Mesenteric fat pad (tissue), 1 donor: ENCODE data around the gene CCL18. TPM values are rescaled to one million over a fixed set of nuclear protein-coding genes. Genes with fewer than 3 reads are reported as not detected.
"Not testable (repeated sequence)": the region's sequence is repeated elsewhere in the genome, so short reads cannot be mapped to it uniquely, and the experiment has no call there.

ENCODE experiments used
- DNase-seq: peaks from one replicate; pipeline ENCODE4 v3.0.0-alpha.2; 2020; ENCODE audit warnings: low spot score
- total RNA-seq: library from RNA; stranded (reverse); fragmentation: NEBNext Ultra II Directional; extraction: Animal tissue kit (Norgen Biotek cat#: 25700); gene quantifications from one replicate; pipeline ENCODE4 v1.2.1, GENCODE V29; 2021
- donor health status: DM: yes; HTN: yes; CAD: no.

Gene CCL18
- total RNA-seq, 1 donor from 2014 or later = 51.9 TPM

DNA sequence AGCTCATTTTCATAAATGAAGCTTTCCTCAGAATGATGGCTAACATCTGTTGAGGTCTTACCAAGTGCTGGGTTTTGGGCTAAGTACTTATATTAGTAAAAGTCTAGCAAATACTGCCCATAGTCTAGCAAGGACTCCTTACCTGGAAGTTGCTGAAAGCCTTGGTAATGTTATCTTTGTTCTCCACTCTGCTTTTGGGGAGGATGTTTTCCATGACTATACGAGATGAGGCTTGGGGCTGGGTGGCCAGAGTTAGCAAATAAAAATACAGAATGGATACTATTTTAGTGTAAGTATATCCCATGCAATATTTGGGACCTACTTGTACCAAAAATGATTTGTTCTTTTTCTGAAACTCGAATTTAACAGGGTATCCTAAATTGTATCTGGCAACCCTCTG is 7.7 kb downstream of the CCL18 start:
- DNase-seq = no peak

GRCh38 chr17:36072431-36073121 is 8.5 kb downstream of the CCL18 start:
- no peak for DNase-seq

DNA sequence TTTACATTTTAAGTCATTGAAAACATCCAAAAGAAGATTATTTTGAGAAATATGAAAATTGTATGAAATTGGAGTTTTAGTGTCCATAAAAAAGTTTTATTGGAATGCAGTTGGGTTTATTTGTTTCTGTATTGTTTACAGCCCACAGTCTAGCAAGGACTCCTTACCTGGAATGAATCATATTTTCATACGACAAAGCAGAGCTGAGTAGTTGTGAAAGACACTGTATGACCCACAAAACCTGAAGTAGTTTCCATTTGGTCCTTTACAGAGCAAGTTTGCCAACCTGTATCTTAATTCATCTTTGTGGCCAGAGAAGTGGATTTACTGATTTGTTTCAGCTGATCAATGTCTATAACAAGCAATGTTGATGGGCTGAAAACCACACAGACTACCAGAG is 10.3 kb downstream of the CCL18 start:
- no peak for DNase-seq

DNA sequence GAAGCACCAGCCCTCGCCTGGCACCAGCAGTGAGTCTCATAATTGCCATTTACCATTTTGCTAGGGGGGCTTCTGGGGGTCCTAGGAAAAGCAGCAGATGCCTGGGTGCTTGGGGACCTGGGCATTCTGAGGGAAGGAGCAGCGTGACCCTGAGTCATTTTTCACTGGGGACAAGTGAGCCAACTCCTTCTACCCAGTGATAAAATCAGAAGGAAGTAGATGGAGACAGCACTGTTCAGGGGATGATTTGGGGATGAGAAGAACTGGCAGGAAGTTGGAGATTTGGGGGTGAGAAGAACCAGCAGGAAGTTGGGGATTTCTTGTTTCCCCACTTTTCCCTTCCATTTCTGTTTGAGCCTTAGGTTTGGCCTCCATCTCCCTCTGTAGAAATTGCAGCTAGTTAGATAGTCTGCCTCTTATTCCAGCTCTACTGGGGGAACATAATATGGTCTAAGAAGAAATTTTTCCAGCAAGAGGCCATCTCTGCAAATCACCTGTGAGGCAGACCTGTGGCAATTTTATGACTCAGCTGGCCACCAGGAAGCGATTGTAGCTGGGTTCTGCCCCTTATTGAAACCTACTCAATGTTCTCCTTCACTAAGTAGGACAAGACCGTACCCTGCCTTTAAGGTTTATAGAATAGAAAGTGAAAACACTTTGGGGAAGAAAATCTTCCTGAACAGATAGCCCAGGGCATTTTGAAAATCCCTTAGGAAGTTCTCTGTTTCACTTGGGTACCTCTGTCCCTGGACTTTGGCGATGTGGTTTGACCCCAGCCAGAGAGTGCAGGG is 17.8 kb downstream of the CCL18 start:
- DNase-seq = not testable (repeated sequence)

- not testable (repeated sequence) for DNase-seq
Measured at GRCh38 chr17:36082482-36083120, 18.5 kb downstream of the CCL18 start.

DNA sequence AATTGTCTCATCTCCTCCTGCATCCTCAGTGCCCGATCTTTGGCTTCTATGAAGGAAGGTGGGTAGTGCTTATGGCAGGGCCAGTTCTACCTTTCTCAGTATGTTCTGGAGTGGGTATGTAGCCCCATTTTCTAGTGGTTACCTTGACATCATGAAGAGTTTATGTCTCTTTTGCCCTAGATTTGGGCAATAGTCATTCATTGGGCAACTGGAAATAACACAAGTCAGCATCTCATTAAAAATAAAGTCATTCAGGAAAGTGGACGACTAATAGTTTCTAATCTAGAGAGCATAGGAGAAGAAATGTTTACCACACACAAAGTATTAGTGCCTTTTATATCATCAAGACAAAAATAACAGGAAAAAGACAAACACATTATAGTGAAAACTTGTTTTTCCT is 19.6 kb downstream of the CCL18 start:
- DNase-seq = not testable (repeated sequence)

DNA sequence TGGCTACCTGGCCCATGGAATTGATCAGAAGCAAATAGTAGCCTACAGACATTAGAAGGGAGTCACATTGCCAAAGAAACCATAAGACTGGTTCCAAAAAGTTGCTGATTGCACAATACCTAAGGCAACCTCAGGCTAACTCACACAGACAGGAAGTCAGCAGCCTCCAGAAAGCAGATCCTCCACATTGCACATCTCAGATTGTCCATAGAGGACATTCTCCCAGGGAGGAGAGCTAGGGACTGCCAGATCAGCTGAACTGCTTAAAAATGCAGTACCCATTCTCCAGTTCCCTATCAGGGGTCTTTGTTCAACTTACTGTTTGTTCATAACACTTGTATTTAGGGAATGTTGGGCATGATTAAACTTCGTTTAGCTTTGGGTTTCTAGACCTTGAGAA is 21.7 kb downstream of the CCL18 start:
- no peak for DNase-seq

DNA sequence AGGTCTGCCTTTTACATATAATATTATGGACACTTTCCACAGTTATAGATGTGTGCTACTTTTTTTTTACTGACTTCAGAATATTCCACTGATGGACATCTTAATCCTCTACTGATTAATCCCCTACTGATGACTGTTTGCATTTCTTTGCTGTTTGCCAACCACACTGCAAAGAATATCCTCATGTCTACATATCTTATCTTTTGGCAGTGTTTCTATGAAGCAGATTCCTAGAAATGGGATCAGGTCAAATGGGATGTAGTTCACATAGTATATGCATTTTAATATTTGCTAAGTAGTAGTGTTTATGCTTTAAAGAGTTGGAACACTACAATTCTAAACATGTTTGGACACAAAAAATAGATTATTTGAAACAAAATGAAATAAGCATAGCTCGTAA is 22.7 kb downstream of the CCL18 start:
- no peak for DNase-seq

DNA sequence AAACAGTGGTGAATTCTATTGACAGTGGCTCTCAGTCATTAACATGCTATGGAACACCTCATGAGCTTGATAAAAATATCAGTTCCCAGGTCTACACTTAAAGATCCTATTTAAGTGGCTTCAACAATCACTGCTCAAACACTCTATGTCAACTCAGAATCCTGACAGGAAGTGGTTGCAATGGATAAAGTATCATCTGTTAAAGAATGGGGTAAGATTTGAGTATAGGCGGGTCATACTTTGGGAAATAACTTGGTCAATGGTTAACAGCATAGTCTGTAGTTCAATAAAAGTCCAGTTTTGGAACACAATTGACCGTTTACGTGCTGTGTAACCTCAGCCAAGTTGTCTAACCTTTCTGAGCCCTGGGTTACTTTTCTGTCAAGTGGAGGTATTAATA is 23.4 kb downstream of the CCL18 start:
- not testable (repeated sequence) for DNase-seq

DNA sequence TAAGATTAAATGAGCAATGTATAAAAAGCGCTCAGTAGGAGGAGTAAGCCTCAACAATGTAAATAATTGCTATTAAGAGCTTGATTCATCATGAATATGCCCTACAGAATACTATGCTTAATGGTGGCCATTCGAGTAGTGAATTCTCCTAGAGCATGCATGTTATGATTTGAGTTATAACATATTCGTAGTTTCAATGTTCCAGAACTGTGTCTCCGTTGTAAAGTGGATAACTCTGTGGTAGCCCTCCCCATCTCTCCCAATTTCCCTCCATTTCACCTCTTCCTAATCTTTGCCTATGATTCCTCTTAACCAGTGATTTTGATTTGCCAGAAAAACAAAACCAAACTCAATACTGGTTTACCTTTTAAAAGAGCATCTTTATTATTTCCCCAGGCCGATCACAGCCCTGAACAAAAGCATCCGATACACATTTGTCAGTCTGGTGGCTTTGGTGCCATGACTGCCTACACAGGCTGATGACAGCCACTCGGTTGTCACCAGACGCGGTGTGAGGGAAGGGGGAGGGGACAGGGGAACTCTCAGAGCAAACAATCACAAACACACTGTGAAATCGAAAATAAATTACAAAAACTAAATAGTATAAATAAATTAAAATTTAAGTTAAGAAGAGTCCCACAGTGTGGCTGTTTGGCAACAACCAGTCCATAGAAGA is 24.0 kb downstream of the CCL18 start:
- not testable (repeated sequence) for DNase-seq

DNA sequence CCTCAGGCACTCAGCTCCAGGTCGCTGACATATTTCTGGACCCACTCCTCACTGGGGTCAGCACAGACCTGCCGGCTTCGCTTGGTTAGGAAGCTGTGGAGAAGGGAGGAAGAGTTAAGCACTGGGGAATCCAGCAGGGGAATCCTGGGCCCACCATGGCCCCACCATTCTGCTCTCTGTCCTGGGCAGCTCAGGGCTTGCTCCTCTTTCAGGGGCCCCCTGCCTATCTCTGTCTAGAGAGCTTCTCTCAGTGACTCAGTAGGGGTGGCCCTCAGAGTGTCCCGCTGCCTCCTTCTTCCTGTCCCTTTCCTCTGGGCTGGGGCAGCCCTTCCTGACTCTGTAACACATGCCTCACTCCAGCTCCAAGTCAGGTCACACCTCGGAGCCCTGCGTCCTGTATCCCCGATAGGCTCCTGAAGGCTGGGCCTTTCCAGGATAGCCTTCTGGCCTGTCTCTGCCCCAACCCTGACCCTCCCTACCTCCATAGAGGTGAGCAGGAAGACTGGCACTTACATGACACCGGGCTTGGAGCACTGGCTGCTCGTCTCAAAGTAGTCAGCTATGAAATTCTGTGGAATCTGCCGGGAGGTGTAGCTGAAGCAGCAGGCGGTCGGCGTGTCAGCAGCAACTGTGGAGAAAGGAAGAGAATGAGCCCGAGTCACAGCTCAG is 24.7 kb downstream of the CCL18 start:
- DNase-seq = no peak

- no peak for DNase-seq
Measured at GRCh38 chr17:36089339-36089865, 25.3 kb downstream of the CCL18 start.

DNA sequence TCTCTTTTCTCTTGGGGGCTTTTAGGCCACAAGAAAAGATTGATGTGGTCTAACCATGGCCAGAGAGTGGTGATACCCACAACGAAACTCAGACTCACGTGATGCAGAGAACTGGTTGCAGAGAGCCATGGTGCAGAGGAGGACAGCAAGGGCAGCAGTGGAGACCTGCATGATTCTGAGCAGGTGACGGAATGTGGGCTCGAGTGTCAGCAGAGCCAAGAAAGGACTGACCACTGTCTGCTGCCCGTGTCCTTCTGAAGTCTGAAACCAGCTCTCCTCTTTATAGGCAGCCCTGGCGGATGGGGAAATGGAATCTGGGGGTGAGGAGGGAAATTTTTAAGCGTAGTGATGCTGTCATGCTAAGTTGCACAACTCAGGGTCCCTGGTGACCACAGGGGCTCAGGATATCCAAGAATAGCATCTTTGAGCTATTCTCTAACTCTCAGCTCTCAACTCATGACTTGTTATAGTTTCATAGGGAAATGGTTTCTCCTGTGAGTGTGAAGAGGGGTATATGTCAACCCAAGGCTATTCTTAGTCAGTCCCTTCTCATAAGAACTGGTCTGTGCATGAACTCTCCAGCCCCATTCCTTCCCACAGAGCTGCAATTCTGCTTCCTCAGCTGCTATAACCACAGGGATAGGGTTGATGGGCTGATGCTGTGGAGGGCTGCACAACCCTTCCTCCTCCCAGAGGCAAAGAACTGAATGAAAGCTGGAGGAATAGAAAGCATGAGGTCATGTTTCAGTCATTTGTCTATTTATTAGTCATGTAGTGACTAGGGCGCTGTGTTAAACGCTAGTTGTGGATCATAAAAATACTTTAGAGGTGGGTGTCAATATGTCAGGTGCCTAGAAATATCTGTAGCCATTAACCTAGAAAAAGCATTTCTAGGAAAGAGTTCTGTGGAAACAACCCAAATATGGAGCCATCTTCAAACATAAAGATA is 26.1 kb downstream of the CCL18 start, which contains the start of gene CCL3:
Gene CCL3, minus strand, starts transcription at position 256 of the 949 bp plus-strand sequence. Its CDS starts 85 bp downstream, at position 171.
- no peak for DNase-seq

DNA sequence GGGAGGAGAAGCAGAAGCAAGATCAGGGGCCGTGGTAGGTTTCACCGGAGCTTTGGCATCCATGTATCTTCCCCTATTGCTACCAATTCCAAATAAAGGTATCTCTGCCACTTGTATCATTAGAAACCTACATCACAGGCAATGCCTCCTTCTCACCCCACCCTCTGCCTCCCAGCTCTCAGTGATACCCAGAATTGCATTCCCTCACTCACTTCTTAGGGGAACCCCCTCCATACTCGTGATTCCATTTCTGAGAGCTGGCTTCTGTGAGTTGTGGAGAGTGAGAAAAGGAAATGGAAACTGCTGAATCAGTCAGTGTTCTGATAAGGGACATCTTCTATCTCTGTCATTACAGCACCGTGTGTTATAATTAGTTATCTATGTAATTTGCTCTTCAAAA is 28.2 kb downstream of the CCL18 start:
- DNase-seq = no peak

- DNase-seq = not testable (repeated sequence)
Measured at GRCh38 chr17:36092715-36093114, 28.6 kb downstream of the CCL18 start.

- DNase-seq = no peak
Measured at GRCh38 chr17:36094232-36094631, 30.2 kb downstream of the CCL18 start.

DNA sequence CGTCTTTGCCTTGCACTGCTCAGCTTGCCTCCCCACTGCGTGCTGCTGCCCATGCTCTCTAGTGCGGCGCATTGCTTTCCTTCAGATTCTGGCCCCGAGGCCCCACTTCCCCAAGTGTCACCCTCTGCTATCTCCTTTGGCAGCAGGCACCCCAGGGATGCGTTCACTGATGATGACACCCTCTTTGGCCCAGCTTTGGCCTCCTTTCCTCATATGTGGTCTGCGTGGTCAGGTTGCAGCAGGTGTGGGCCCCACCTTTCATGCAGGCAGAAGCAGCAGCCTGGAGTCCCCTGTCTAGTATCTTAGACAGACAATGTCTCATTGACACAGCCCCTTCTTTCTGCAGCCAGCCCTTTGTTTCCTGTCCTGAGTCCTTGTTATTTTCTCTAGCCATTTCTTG is 30.7 kb downstream of the CCL18 start:
- DNase-seq = no peak

DNA sequence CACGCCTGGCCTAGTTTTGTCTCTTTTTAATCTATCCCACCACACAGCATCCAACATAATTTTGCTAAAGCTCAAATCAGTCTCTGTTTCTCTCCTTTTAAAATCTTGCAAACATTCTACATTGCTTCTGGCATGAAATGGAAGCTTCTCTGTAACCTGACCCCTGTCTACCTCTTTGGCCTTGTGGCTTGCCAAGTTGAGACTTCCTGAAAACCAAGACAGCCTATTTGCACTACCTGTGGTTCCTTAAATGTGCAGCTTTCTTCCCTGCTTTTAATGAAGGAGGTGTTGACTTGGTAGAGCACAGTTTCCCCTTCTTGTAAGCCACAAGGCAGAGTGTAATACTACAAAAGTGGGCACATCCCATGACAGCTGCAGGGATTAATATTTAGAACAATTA is 31.9 kb downstream of the CCL18 start:
- no peak for DNase-seq

GRCh38 chr17:36099004-36099403 is 34.9 kb downstream of the CCL18 start:
- not testable (repeated sequence) for DNase-seq
